Activated CD4-positive, alpha-beta T cell treated with anti-CD3 and anti-CD28 coated beads, Interleukin-2, amount 10 ng/mL, durations not matched to agents 7 days and 5 days (primary cell): Measurements from ENCODE around the gene MTCL1. TPM values are rescaled to one million over a fixed set of nuclear protein-coding genes. Genes with fewer than 3 reads are reported as not detected.

ENCODE experiments used
- CTCF ChIA-PET: fragments of 350-600 bp; sonication (Branson Sonifier 250); formaldehyde crosslinking; loops from one replicate; lab custom pipeline; 2021; ENCODE audit warnings: antibody characterized with exemption; lab: Charles Lee
- POLR2A ChIA-PET: fragments of 350-600 bp; sonication (Branson Sonifier 250); formaldehyde crosslinking; loops from one replicate; lab custom pipeline; 2021; ENCODE audit warnings: antibody characterized with exemption; lab: Charles Lee
- DNase-seq: peaks from one replicate; pipeline ENCODE4 v3.0.0-alpha.2; 2020
- H3K27ac Mint-ChIP-seq: one replicate; pipeline ENCODE4 v1.8.0; 2021; ENCODE audit warnings: mild to moderate bottlenecking, moderate library complexity, mixed read lengths
- H3K27me3 Mint-ChIP-seq: one replicate; pipeline ENCODE4 v1.8.0; 2021; ENCODE audit warnings: mixed read lengths
- H3K36me3 Mint-ChIP-seq: one replicate; pipeline ENCODE4 v1.8.0; 2021; ENCODE audit warnings: low read depth, mixed read lengths
- H3K4me1 Mint-ChIP-seq: one replicate; pipeline ENCODE4 v1.8.0; 2021; ENCODE audit warnings: mixed read lengths
- H3K4me3 Mint-ChIP-seq: one replicate; pipeline ENCODE4 v1.8.0; 2021; ENCODE audit warnings: mild to moderate bottlenecking, moderate library complexity, mixed read lengths
- H3K9me3 Mint-ChIP-seq: one replicate; pipeline ENCODE4 v1.8.0; 2021; ENCODE audit warnings: mixed read lengths
- total RNA-seq, 2 experiments: library from RNA; stranded (reverse); gene quantifications; one replicate each; pipeline ENCODE4 v1.2.3, GENCODE V29; 2021

MTCL1 gene
- total RNA-seq, 2 experiments from 2014 or later: 1.7 to 1.8 TPM

- DNase-seq: no peak
- no peaks in the 10 kb centered on the region for H3K9me3 Mint-ChIP-seq
- peak overlapping the region; percentile 77 for H3K4me3 Mint-ChIP-seq
- H3K4me1 Mint-ChIP-seq: peaks cover 15% of the 10 kb centered on the region
- H3K27ac Mint-ChIP-seq: peak overlapping the region; percentile 2
- peaks cover 2% of the 10 kb centered on the region for H3K36me3 Mint-ChIP-seq
- H3K27me3 Mint-ChIP-seq: peaks cover 53% of the 10 kb centered on the region
- CTCF ChIA-PET: interaction anchor here (0.9 kb wide), 1 partner anchor 11 kb away, joined by 3 read pairs; no protein-coding TSS in a partner anchor
- POLR2A ChIA-PET: interaction anchor here (0.6 kb wide), 1 partner anchor 511 kb away, joined by 4 read pairs; no protein-coding TSS in a partner anchor
Observed at GRCh38 chr18:8706791-8707555, 1.6 kb downstream of the MTCL1 start.

- Mint-ChIP-seq H3K27ac (no peak overlapping the region), H3K4me1 (peaks cover 15% of the 10 kb centered on the region), H3K27me3 (peaks cover 53% of the 10 kb centered on the region), H3K9me3 (no peaks in the 10 kb centered on the region), H3K36me3 (peaks cover 2% of the 10 kb centered on the region), H3K4me3 (no peak overlapping the region)
- CTCF ChIA-PET: interaction anchor here (0.6 to 0.9 kb wide), 2 partner anchors 11 to 12 kb away, joined by 3 read pairs; no protein-coding TSS in a partner anchor
- DNase-seq: no peak
- POLR2A ChIA-PET: no interaction called here
Observed at GRCh38 chr18:8707556-8708300, 2.4 kb downstream of the MTCL1 start.

GRCh38 chr18:8708670-8709069 is 3.3 kb downstream of the MTCL1 start:
- Mint-ChIP-seq H3K4me3 (no peak overlapping the region), H3K4me1 (peaks cover 15% of the 10 kb centered on the region), H3K9me3 (no peaks in the 10 kb centered on the region), H3K36me3 (peaks cover 2% of the 10 kb centered on the region), H3K27me3 (peaks cover 50% of the 10 kb centered on the region), H3K27ac (no peak overlapping the region)
- ChIA-PET CTCF (interaction anchor here (0.6 kb wide), 1 partner anchor 9 kb away, joined by 4 read pairs; no protein-coding TSS in a partner anchor), POLR2A (no interaction called here)
- DNase-seq: no peak

- Mint-ChIP-seq H3K9me3 (no peaks in the 10 kb centered on the region), H3K27ac (no peak overlapping the region), H3K4me3 (no peak overlapping the region), H3K36me3 (peaks cover 2% of the 10 kb centered on the region), H3K27me3 (peaks cover 42% of the 10 kb centered on the region), H3K4me1 (peaks cover 10% of the 10 kb centered on the region)
- POLR2A ChIA-PET: no interaction called here
- DNase-seq: no peak
- CTCF ChIA-PET: no interaction called here
Observed at GRCh38 chr18:8709248-8710059, 4.1 kb downstream of the MTCL1 start.

- CTCF ChIA-PET: no interaction called here
Observed at GRCh38 chr18:8711736-8712135, 6.4 kb downstream of the MTCL1 start.

GRCh38 chr18:8713691-8714090 is 8.3 kb downstream of the MTCL1 start:
- ChIA-PET POLR2A (no interaction called here), CTCF (interaction anchor here (1.6 kb wide), 1 partner anchor 17 kb away, joined by 4 read pairs; no protein-coding TSS in a partner anchor)
- Mint-ChIP-seq H3K27ac (no peak overlapping the region), H3K4me3 (no peak overlapping the region), H3K9me3 (no peaks in the 10 kb centered on the region), H3K27me3 (peaks cover 29% of the 10 kb centered on the region), H3K36me3 (no peaks in the 10 kb centered on the region), H3K4me1 (no peaks in the 10 kb centered on the region)
- DNase-seq: no peak

More at GRCh38 chr18:8711736-8712135, 6.4 kb downstream of the MTCL1 start:
- Mint-ChIP-seq H3K27me3 (peaks cover 42% of the 10 kb centered on the region), H3K4me3 (no peak overlapping the region), H3K4me1 (peaks cover 5% of the 10 kb centered on the region), H3K36me3 (peaks cover 2% of the 10 kb centered on the region), H3K9me3 (no peaks in the 10 kb centered on the region), H3K27ac (no peak overlapping the region)
- POLR2A ChIA-PET: no interaction called here
- no peak for DNase-seq

GRCh38 chr18:8715599-8715998 is 10.2 kb downstream of the MTCL1 start:
- Mint-ChIP-seq H3K27ac (no peak overlapping the region), H3K27me3 (peaks cover 25% of the 10 kb centered on the region), H3K4me3 (no peak overlapping the region), H3K4me1 (no peaks in the 10 kb centered on the region), H3K9me3 (no peaks in the 10 kb centered on the region), H3K36me3 (no peaks in the 10 kb centered on the region)
- DNase-seq: no peak
- ChIA-PET POLR2A (no interaction called here), CTCF (no interaction called here)

- H3K36me3 Mint-ChIP-seq: no peaks in the 10 kb centered on the region
- H3K4me1 Mint-ChIP-seq: no peaks in the 10 kb centered on the region
- ChIA-PET CTCF (no interaction called here), POLR2A (no interaction called here)
- H3K4me3 Mint-ChIP-seq: no peak overlapping the region
- H3K27me3 Mint-ChIP-seq: peaks cover 23% of the 10 kb centered on the region
- DNase-seq: no peak
- no peaks in the 10 kb centered on the region for H3K9me3 Mint-ChIP-seq
- no peak overlapping the region for H3K27ac Mint-ChIP-seq
Observed at GRCh38 chr18:8717011-8717770, 11.8 kb downstream of the MTCL1 start.

- H3K27me3 Mint-ChIP-seq: peaks cover 14% of the 10 kb centered on the region
- no peaks in the 10 kb centered on the region for H3K36me3 Mint-ChIP-seq
- no peaks in the 10 kb centered on the region for H3K9me3 Mint-ChIP-seq
- POLR2A ChIA-PET: no interaction called here
- no peak overlapping the region for H3K27ac Mint-ChIP-seq
- CTCF ChIA-PET: no interaction called here
- DNase-seq: no peak
- H3K4me3 Mint-ChIP-seq: no peak overlapping the region
- H3K4me1 Mint-ChIP-seq: no peaks in the 10 kb centered on the region
Observed at GRCh38 chr18:8718401-8718913, 13.1 kb downstream of the MTCL1 start.

- H3K9me3 Mint-ChIP-seq: no peaks in the 10 kb centered on the region
- ChIA-PET POLR2A (no interaction called here), CTCF (no interaction called here)
- no peak overlapping the region for H3K4me3 Mint-ChIP-seq
- H3K36me3 Mint-ChIP-seq: no peaks in the 10 kb centered on the region
- H3K4me1 Mint-ChIP-seq: no peaks in the 10 kb centered on the region
- peaks cover 12% of the 10 kb centered on the region for H3K27me3 Mint-ChIP-seq
- DNase-seq: no peak
- no peak overlapping the region for H3K27ac Mint-ChIP-seq
Observed at GRCh38 chr18:8719192-8719591, 13.8 kb downstream of the MTCL1 start.

- Mint-ChIP-seq H3K36me3 (no peaks in the 10 kb centered on the region), H3K4me1 (no peaks in the 10 kb centered on the region)
- POLR2A ChIA-PET: no interaction called here
Observed at GRCh38 chr18:8720141-8720540, 14.8 kb downstream of the MTCL1 start.

More at GRCh38 chr18:8720141-8720540, 14.8 kb downstream of the MTCL1 start:
- CTCF ChIA-PET: no interaction called here
- Mint-ChIP-seq H3K27ac (no peak overlapping the region), H3K9me3 (no peaks in the 10 kb centered on the region), H3K4me3 (no peak overlapping the region), H3K27me3 (peaks cover 13% of the 10 kb centered on the region)
- no peak for DNase-seq
